Peyer's patch (tissue), 4 donors: ENCODE measurements around the gene PRPF40A. TPM values are rescaled to one million over a fixed set of nuclear protein-coding genes. Genes with fewer than 3 reads are reported as not detected.

Experiments used
- DNase-seq, 3 donors: peaks; one replicate each; pipeline ENCODE4 v3.0.0-alpha.2; 2017 to 2019
- H3K27ac ChIP-seq, 4 donors: fragments of 200-600 bp; sonication (generic); one replicate each; pipeline ENCODE4 v1.5.1; 2016 to 2019
- H3K27me3 ChIP-seq, 2 donors: fragments of 200-600 bp; sonication (generic); one replicate each; pipeline ENCODE4 v1.5.1; 2019
- H3K36me3 ChIP-seq, 3 donors: fragments of 200-600 bp; sonication (generic); one replicate each; pipeline ENCODE4 v1.5.1; 2016 to 2019
- H3K4me1 ChIP-seq, 4 donors: fragments of 200-600 bp; sonication (generic); one replicate each; pipeline ENCODE4 v1.5.1; 2016 to 2019
- H3K4me3 ChIP-seq, 4 donors: fragments of 200-600 bp; sonication (generic); 1 replicate in 3 of 4; 2 replicates in 1 of 4; pipeline ENCODE4 v1.5.1; 2016 to 2019; ENCODE audit warnings: mild to moderate bottlenecking in 1 of 4
- H3K9me3 ChIP-seq, 4 donors: fragments of 200-600 bp; sonication (generic); one replicate each; pipeline ENCODE4 v1.5.1; 2016 to 2019; ENCODE audit warnings: mild to moderate bottlenecking in 1 of 4
- CTCF ChIP-seq, 6 experiments: fragments of 450-650 bp in 4 of 6; fragments of 200-600 bp in 2 of 6; sonication (generic) in 1 of 6; IDR thresholded peaks; one replicate each; pipeline ENCODE4 v1.5.1; 2017 to 2019; ENCODE audit warnings: antibody characterized with exemption in 6 of 6, mild to moderate bottlenecking in 3 of 6, moderate library complexity in 1 of 6
- POLR2A ChIP-seq, 2 donors: fragments of 450-650 bp; IDR thresholded peaks; one replicate each; pipeline ENCODE4 v1.5.1; 2017; ENCODE audit warnings: antibody characterized with exemption in 2 of 2, mild to moderate bottlenecking in 2 of 2, moderate library complexity in 2 of 2
- total RNA-seq, 4 donors: library from RNA; depleted of rRNA; stranded (reverse); fragments of >200 nt; gene quantifications; one replicate each; pipeline ENCODE4 v1.1.0, GENCODE V29; 2016

Gene PRPF40A
- total RNA-seq, 4 donors from 2014 or later, result 86.6 to 112 (median 97.1) TPM

DNA sequence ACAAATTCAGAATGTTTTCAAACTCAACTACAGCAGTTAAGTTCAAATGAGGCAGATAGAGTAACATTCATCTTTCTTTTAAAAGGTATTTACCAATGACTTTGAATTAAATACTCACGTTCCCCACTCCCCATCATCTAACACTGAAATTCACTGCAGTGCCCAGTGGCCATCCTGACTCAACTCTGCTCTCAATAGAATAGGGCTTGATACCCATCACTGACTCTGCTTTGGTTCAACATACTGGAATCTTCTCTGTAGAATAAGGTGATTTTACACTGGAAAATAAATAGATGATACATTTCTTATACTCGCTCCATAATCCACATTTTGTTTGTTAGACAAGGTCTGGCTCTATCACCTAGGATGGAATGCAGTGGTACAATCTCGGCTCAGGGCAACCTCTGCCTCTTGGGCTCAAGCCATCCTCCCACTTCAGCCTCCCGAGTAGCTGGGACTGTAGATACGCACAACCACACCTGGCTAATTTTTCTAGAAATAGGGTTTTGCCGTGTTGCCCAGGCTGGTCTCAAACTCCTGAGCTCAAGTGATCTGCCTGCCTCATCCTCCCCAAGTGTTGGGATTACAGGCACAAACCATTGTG, 66.4 kb downstream of the PRPF40A start:
- no peak overlapping the region for H3K4me3 ChIP-seq
- H3K9me3 ChIP-seq, result no peaks in the 10 kb centered on the region
- no peaks in the 10 kb centered on the region for H3K27me3 ChIP-seq
- no peak for DNase-seq
- peaks cover 0 to 46% (median 0%) of the 10 kb centered on the region in 3 donors for H3K36me3 ChIP-seq
- TF ChIP-seq CTCF (IDR thresholded peaks at IDR 0.05) (no peak), POLR2A (IDR thresholded peaks at IDR 0.05) (no peak)
- peaks cover 0 to 8% (median 0%) of the 10 kb centered on the region in 4 donors for H3K4me1 ChIP-seq
- no peak overlapping the region for H3K27ac ChIP-seq

DNA sequence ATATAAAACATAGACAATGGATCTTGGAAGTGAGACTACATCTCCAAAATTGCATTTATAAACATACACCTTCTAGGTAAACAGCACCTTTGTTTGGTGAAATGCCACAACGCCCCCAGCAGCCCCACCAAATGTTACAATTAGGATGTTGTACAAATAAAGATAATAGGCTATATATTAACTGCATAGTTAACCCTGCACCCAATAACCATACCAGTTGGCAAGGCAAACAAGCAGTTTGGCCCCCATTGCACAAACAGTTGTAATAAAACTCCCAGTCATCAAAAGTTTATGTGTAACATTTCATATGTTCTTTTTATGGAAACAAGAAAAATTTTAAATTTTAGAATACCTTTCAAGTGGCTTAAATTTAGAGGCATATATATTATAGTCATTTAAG, 67.3 kb downstream of the PRPF40A start:
- no peak for DNase-seq
- no peaks in the 10 kb centered on the region for H3K27me3 ChIP-seq
- no peaks in the 10 kb centered on the region for H3K9me3 ChIP-seq
- H3K27ac ChIP-seq, result no peak overlapping the region
- TF ChIP-seq POLR2A (IDR thresholded peaks at IDR 0.05), result no peak
- TF ChIP-seq CTCF (IDR thresholded peaks at IDR 0.05), result no peak
- H3K4me1 ChIP-seq, result peaks cover 0 to 8% (median 0%) of the 10 kb centered on the region in 4 donors
- H3K4me3 ChIP-seq, result no peak overlapping the region
- H3K36me3 ChIP-seq, result peaks cover 0 to 40% (median 0%) of the 10 kb centered on the region in 3 donors

DNA sequence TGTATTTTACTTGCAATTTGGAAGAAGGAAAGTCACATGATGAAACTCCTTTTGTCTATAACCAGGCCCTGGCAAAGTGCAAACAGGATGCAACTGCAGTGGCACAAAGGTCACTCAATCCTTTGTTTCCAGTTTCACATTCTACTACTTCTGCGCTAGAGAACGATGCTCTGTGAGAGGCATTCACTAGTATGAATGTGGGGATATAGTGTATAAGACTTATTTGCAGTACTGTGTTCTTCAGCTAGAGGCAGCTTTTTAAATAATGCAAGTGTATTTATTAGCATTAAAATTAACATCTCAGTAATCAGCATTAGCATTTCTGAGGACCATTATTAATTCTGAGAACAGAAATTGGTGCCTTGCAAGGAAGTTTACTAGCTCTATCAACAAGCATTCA, 68.9 kb downstream of the PRPF40A start:
- DNase-seq, result no peak
- no peaks in the 10 kb centered on the region for H3K9me3 ChIP-seq
- TF ChIP-seq POLR2A (IDR thresholded peaks at IDR 0.05) (no peak), CTCF (IDR thresholded peaks at IDR 0.05) (peak in 3 of 6 experiments; percentile 20 to 24 (median 22))
- peak overlapping the region in 1 of 4 donors; percentile 32 for H3K27ac ChIP-seq
- peaks cover 0 to 8% (median 0%) of the 10 kb centered on the region in 4 donors for H3K4me1 ChIP-seq
- no peaks in the 10 kb centered on the region for H3K27me3 ChIP-seq
- peaks cover 0 to 23% (median 0%) of the 10 kb centered on the region in 3 donors for H3K36me3 ChIP-seq
- H3K4me3 ChIP-seq, result no peak overlapping the region

DNA sequence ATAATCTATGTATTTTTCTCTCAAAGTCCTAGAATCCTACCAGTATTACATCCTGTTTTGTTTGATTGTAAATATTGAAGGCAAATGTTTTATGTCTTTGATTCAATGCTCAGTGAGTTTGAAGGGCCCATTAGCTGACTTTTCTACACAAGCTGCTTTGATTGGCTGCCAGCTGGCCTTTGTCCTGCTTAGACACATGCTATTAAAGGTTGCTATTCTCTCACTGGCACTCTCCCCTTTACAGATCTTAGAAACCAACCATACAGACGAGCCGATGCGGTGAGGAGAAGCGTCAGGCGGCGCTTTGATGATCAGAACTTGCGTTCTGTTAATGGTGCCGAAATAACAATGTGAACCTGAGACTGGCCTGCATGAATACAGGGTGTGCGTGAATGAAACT, 69.7 kb downstream of the PRPF40A start:
- Histone ChIP-seq H3K36me3 (peaks cover 0 to 20% (median 0%) of the 10 kb centered on the region in 3 donors), H3K9me3 (no peaks in the 10 kb centered on the region), H3K27ac (peak overlapping the region in 1 of 4 donors; percentile 32), H3K4me3 (no peak overlapping the region), H3K27me3 (no peaks in the 10 kb centered on the region), H3K4me1 (peaks cover 0 to 8% (median 0%) of the 10 kb centered on the region in 4 donors)
- TF ChIP-seq POLR2A (IDR thresholded peaks at IDR 0.05) (no peak), CTCF (IDR thresholded peaks at IDR 0.05) (no peak)
- peak in 2 of 3 donors; percentile 72 to 74 for DNase-seq

DNA sequence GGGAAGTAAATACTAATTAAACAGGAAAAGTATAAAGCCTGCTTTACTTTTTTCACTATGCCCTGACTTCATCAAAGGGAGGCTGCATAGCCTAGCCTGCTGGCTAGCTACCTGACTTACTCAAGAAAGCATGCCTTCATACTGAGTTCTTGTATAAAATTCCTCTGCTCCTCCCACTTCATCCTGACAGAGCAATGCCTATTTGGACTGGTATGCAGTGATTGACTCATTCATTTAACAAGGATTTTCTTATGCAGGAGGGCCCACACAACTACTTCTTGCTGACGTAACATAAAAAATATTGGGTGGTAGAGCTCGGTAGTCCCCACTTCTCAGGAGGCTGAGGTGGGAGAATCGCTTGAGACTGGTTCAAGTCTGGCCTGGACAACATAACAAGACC, 70.5 kb downstream of the PRPF40A start:
- Histone ChIP-seq H3K4me3 (no peak overlapping the region), H3K4me1 (peaks cover 0 to 8% (median 0%) of the 10 kb centered on the region in 4 donors), H3K36me3 (peaks cover 0 to 17% (median 0%) of the 10 kb centered on the region in 3 donors), H3K27me3 (no peaks in the 10 kb centered on the region), H3K9me3 (no peaks in the 10 kb centered on the region), H3K27ac (no peak overlapping the region)
- TF ChIP-seq POLR2A (IDR thresholded peaks at IDR 0.05), result no peak
- no peak for TF ChIP-seq CTCF (IDR thresholded peaks at IDR 0.05)
- no peak for DNase-seq
